Brain microvascular endothelial cell (primary cell): ENCODE data around the gene LIMK2.
"Not testable (repeated sequence)": the region's sequence is repeated elsewhere in the genome, so short reads cannot be mapped to it uniquely, and the experiment has no call there.

ENCODE experiments used
- DNase-seq: peaks from one replicate; pipeline ENCODE4 v3.0.0-alpha.2; 2020
- H3K27ac ChIP-seq: fragments of 250-450 bp; sonication (Bioruptor Pico); 2 replicates; pipeline ENCODE4 v1.5.1; 2020; ENCODE audit warnings: mild to moderate bottlenecking, moderate library complexity
- H3K27me3 ChIP-seq: fragments of 250-450 bp; sonication (Bioruptor Pico); replicated peaks from 2 replicates; pipeline ENCODE4 v1.5.1; 2020; ENCODE audit warnings: mild to moderate bottlenecking
- H3K36me3 ChIP-seq: fragments of 250-450 bp; sonication (Bioruptor Pico); replicated peaks from 2 replicates; pipeline ENCODE4 v1.5.1; 2020; ENCODE audit warnings: mild to moderate bottlenecking
- H3K4me3 ChIP-seq: 2 replicates; pipeline ENCODE4 v1.5.1; 2011; ENCODE audit warnings: low read depth, mild to moderate bottlenecking, control low read depth, low read length, moderate library complexity
- CTCF ChIP-seq: IDR thresholded peaks from 2 replicates; pipeline ENCODE4 v1.5.1; 2011; ENCODE audit warnings: low read depth, mild to moderate bottlenecking, moderate library complexity, low read length, control low read depth, inconsistent platforms; ENCODE audit errors: missing control alignments
- in situ Hi-C: cut with HindIII; loops from 2 replicates; pipeline ENCODE4 v1.10.0; 2017; ENCODE audit warnings: low sequenced_read_pairs, low pct_ligation_motif_present

LIMK2 gene

DNA sequence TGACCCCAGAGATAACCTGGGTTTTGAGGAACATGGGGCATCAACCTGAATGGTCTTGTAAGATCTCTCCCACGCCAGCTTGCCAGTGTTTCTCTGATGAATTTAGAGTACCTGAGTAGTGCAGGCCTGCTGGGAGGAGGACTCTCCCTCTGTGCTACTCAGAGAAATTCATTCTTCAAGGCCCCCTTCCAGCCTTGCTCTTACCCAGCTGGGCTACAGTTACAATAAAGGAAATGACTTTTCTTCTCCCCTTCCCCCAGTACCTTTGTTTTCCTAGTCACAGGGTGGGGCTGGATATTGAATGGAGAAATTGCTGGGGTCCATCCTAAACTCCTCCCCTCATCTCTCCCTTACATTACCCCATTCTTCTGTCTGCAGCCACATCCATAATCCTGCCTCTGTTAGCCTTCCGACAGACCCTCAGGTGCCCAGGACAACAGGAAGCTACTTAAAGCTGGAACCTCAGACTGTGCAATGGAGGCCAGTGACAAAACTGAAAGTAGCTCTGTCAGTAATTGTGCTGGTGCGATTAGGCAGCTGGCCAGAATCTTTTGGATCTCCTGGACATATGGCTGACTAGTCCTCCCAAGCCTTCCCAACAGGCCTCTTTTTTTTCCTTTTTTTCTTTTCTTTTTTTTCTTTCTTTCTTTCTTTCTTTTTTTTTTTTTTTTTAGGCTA lies 17.4 kb downstream of the LIMK2 start:
- in situ Hi-C loops: no loop called here
- Histone ChIP-seq H3K27ac (no peak overlapping the region), H3K4me3 (no peak overlapping the region), H3K27me3 (no peaks in the 10 kb centered on the region), H3K36me3 (no peaks in the 10 kb centered on the region)
- TF ChIP-seq CTCF: no peak
- DNase-seq: no peak

- Histone ChIP-seq H3K36me3 (no peaks in the 10 kb centered on the region), H3K27me3 (no peaks in the 10 kb centered on the region), H3K27ac (no peak overlapping the region), H3K4me3 (no peak overlapping the region)
- in situ Hi-C loops: no loop called here
- TF ChIP-seq CTCF: no peak
- DNase-seq: no peak
Observed at GRCh38 chr22:31230155-31230870, 18.2 kb downstream of the LIMK2 start.

- no peak overlapping the region for H3K27ac ChIP-seq
- TF ChIP-seq CTCF: peak; percentile 83
- in situ Hi-C loops: no loop called here
- H3K36me3 ChIP-seq: no peaks in the 10 kb centered on the region
- DNase-seq: peak; percentile 54
- H3K27me3 ChIP-seq: no peaks in the 10 kb centered on the region
- no peak overlapping the region for H3K4me3 ChIP-seq
Observed at GRCh38 chr22:31230871-31231621, 18.9 kb downstream of the LIMK2 start.

DNA sequence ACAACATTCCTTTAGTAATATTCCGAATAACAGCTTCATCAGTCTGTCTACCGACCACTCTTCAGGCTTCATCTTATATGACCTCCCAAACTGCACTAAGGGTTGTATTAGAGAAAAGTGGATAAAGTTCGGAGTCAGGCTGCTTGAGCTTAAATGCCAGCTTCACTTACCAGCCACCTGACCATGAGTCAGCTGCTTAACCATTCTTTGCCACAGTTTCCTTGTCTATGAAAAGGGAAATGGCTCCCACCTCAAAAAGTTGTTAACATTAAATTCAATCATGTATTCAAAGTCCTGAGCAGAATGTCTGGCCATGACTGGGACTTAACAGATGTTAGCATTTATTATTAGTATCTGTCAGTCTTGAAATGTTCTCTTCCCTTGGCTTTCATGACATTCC lies 20.9 kb downstream of the LIMK2 start:
- DNase-seq: no peak
- in situ Hi-C loops: no loop called here
- TF ChIP-seq CTCF: no peak
- Histone ChIP-seq H3K36me3 (no peaks in the 10 kb centered on the region), H3K4me3 (no peak overlapping the region), H3K27me3 (no peaks in the 10 kb centered on the region), H3K27ac (no peak overlapping the region)

DNA sequence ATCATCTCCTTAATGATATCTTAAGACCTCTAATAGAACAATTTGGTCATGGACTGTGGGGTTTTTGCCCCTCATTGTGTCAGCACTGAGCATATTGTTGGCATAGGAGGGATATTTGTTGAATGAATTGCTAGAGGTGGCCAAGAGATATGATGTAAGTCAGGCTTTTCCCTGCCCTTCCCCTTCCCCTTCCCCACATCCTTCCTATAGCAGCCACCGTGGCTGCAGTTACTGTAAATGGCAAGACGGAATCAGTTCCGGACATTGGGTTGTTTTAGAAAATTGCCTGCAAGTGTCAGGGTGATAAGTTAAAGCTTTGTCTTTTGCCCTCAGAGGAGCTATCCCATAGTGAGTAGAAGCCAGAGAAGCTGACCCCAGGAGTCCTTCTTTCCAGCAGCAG lies 23.0 kb downstream of the LIMK2 start:
- H3K27me3 ChIP-seq: no peaks in the 10 kb centered on the region
- in situ Hi-C loops: no loop called here
- H3K4me3 ChIP-seq: no peak overlapping the region
- DNase-seq: no peak
- no peak overlapping the region for H3K27ac ChIP-seq
- H3K36me3 ChIP-seq: no peaks in the 10 kb centered on the region
- TF ChIP-seq CTCF: no peak

DNA sequence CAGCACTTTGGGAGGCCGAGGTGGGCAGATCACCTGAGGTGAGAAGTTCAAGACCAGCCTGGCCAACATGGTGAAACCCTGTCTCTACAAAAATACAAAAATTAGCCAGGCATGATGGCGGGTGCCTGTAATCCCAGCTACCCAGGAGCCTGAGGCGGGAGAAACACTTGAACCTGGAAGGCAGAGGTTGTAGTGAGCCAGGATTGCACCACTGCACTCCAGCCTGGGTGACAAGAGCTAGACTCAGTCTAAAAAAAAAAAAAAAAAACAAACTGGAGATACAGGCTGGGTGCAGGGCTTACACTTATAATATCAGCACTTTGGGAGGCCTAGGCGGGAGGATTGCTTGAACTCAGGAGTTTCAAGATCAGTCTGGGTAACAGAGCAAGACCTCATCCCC lies 23.9 kb downstream of the LIMK2 start:
- H3K36me3 ChIP-seq, in situ Hi-C loops, DNase-seq, H3K27me3 ChIP-seq, H3K27ac ChIP-seq, H3K4me3 ChIP-seq: not testable (repeated sequence)
